ENCODE data around the gene ERP27.

GRCh38 chr12:14911131-14911530 lies 27.2 kb downstream of the ERP27 start:
- TF ChIP-seq, protein P1, sequence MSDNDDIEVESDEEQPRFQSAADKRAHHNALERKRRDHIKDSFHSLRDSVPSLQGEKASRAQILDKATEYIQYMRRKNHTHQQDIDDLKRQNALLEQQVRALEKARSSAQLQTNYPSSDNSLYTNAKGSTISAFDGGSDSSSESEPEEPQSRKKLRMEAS (IDR thresholded peaks at IDR 0.05; ENCODE audit: insufficient read depth, insufficient read length): no peak
- TF ChIP-seq, protein P2, sequence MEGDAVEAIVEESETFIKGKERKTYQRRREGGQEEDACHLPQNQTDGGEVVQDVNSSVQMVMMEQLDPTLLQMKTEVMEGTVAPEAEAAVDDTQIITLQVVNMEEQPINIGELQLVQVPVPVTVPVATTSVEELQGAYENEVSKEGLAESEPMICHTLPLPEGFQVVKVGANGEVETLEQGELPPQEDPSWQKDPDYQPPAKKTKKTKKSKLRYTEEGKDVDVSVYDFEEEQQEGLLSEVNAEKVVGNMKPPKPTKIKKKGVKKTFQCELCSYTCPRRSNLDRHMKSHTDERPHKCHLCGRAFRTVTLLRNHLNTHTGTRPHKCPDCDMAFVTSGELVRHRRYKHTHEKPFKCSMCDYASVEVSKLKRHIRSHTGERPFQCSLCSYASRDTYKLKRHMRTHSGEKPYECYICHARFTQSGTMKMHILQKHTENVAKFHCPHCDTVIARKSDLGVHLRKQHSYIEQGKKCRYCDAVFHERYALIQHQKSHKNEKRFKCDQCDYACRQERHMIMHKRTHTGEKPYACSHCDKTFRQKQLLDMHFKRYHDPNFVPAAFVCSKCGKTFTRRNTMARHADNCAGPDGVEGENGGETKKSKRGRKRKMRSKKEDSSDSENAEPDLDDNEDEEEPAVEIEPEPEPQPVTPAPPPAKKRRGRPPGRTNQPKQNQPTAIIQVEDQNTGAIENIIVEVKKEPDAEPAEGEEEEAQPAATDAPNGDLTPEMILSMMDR (IDR thresholded peaks at IDR 0.05; ENCODE audit: extremely low read depth in 1 of 2, insufficient read depth in 1 of 2, low read depth in 1 of 2, low read length in 2 of 2): no peak
